Ovary (tissue), 9 donors: ENCODE results near the gene ADD2. TPM values are rescaled to one million over a fixed set of nuclear protein-coding genes. Genes with fewer than 3 reads are reported as not detected.

Experiments used
- DNase-seq, 5 donors: peaks; one replicate each; pipeline ENCODE4 v3.0.0-alpha.2; 2019 to 2020
- H3K27ac ChIP-seq, 2 donors: fragments of 200-600 bp; one replicate each; pipeline versions ENCODE4 v1.5.1 to v1.8.0; 2019 to 2022
- H3K27me3 ChIP-seq: fragments of 200-600 bp; one replicate; pipeline ENCODE4 v1.8.0; 2022
- H3K36me3 ChIP-seq: fragments of 200-600 bp; sonication (generic); one replicate; pipeline ENCODE4 v1.5.1; 2019
- H3K4me1 ChIP-seq: one replicate; pipeline ENCODE4 v1.8.1; 2013; ENCODE audit warnings: mild to moderate bottlenecking, moderate library complexity; ENCODE audit not compliant: insufficient read depth
- H3K4me3 ChIP-seq: fragments of 200-600 bp; sonication (generic); one replicate; pipeline ENCODE4 v1.5.1; 2017
- H3K9me3 ChIP-seq, 2 donors: fragments of 200-600 bp in 1 of 2; sonication (generic) in 1 of 2; one replicate each; pipeline versions ENCODE4 v1.5.1 to v1.8.1; 2013 to 2019; ENCODE audit warnings: mild to moderate bottlenecking in 1 of 2, moderate library complexity in 1 of 2
- CTCF ChIP-seq, 3 donors: fragments of 450-650 bp in 2 of 3; fragments of 200-600 bp in 1 of 3; IDR thresholded peaks; one replicate each; pipeline versions ENCODE4 v1.5.1 to v1.8.0; 2016 to 2022; ENCODE audit warnings: antibody characterized with exemption in 3 of 3, mild to moderate bottlenecking in 1 of 3
- EP300 ChIP-seq: sonication (generic); formaldehyde crosslinking; IDR thresholded peaks from one replicate; pipeline ENCODE4 v1.6.1; 2017; ENCODE audit warnings: antibody characterized with exemption
- POLR2A ChIP-seq: fragments of 450-650 bp; IDR thresholded peaks from one replicate; pipeline ENCODE4 v1.6.1; 2017; ENCODE audit warnings: antibody characterized with exemption, mild to moderate bottlenecking, moderate library complexity
- WGBS, 3 donors: extraction: QIAGEN DNeasy Blood & Tissue Kit in 1 of 3; methylation state at CpG; one replicate each; pipeline versions ENCODE4 v1.1.5 to v1.1.7; 2013 to 2017; 5-methylcytosine and 5-hydroxymethylcytosine counted together
- intact Hi-C, 4 donors: fragments of 100-400 bp; cut with DNase I; formaldehyde crosslinking; loops; one replicate each; pipeline versions ENCODE4 v1.11.0 to v1.15.1; 2022 to 2023
- polyA plus RNA-seq, 2 donors: library from polyadenylated mRNA; stranded (reverse); fragments of 200-250 nt in 1 of 2; fragments of 350-450 nt in 1 of 2; fragmentation: Illumina TruSeq in 1 of 2; extraction: RNeasy Lipid Tissue Mini Kit (QIAGEN cat#74804) in 1 of 2; gene quantifications; one replicate each; pipeline ENCODE4 v1.2.3, GENCODE V29; 2013 to 2014
- total RNA-seq, 7 donors: library from RNA; depleted of rRNA in 2 of 7; stranded (reverse); fragments of >200 nt in 2 of 7; fragmentation: NEBNext Ultra II Directional in 3 of 7; extraction: Animal tissue kit (Norgen Biotek cat#: 25700) in 3 of 7; gene quantifications; one replicate each; pipeline versions ENCODE4 v1.1.0 to v1.2.4, GENCODE V29; 2016 to 2023
- donor health status: DM: no; HTN: no; CAD: no; lungs with moderate emphysema.
- donor health status: DM: no; HTN: no; CAD: no.
- donor health status: Bipolar disorder and iron deficiency.
- donor health status: DM: yes; HTN: yes; CAD: no.
- donor health status: DM: no; HTN: no; CAD: no.
- donor health status: DM: yes; HTN: yes; CAD: no.

Gene ADD2
- total and polyA plus RNA-seq, 9 donors, result 0.29 to 6.2 (median 0.82) TPM

- intact Hi-C loops, result no loop called here
- Histone ChIP-seq H3K9me3 (no peaks in the 10 kb centered on the region), H3K4me1 (no peaks in the 10 kb centered on the region), H3K27me3 (no peaks in the 10 kb centered on the region), H3K27ac (no peak overlapping the region), H3K36me3 (no peaks in the 10 kb centered on the region), H3K4me3 (no peak overlapping the region)
- DNase-seq, result no peak
- TF ChIP-seq POLR2A (no peak), CTCF (IDR thresholded peaks at IDR 0.05) (no peak), EP300 (no peak)
These were observed 15.0 kb downstream of the ADD2 start for GRCh38 chr2:70753031-70753430.

GRCh38 chr2:70752396-70752795 is 15.6 kb downstream of the ADD2 start:
- TF ChIP-seq CTCF (IDR thresholded peaks at IDR 0.05), result no peak
- no peak for TF ChIP-seq POLR2A
- no peak for TF ChIP-seq EP300
- WGBS, 3 donors, result 14 to 31% (median 27%) methylated on average over 1 of the region's 1 CpG
- Histone ChIP-seq H3K27me3 (no peaks in the 10 kb centered on the region), H3K9me3 (no peaks in the 10 kb centered on the region), H3K27ac (no peak overlapping the region), H3K36me3 (no peaks in the 10 kb centered on the region), H3K4me3 (no peak overlapping the region), H3K4me1 (no peaks in the 10 kb centered on the region)
- no peak for DNase-seq
- intact Hi-C loops, result no loop called here

GRCh38 chr2:70751881-70752280 is 16.1 kb downstream of the ADD2 start:
- intact Hi-C loops, result no loop called here
- Histone ChIP-seq H3K27me3 (no peaks in the 10 kb centered on the region), H3K36me3 (no peaks in the 10 kb centered on the region), H3K9me3 (no peaks in the 10 kb centered on the region), H3K4me1 (no peaks in the 10 kb centered on the region), H3K4me3 (no peak overlapping the region), H3K27ac (no peak overlapping the region)
- no peak for DNase-seq
- 57 to 73% (median 67%) methylated on average over 4 of the region's 4 CpGs for WGBS, 3 donors
- no peak for TF ChIP-seq POLR2A
- TF ChIP-seq CTCF (IDR thresholded peaks at IDR 0.05), result no peak
- TF ChIP-seq EP300, result no peak

- DNase-seq, result no peak
- no peaks in the 10 kb centered on the region for H3K9me3 ChIP-seq
- no peak for TF ChIP-seq POLR2A
- no peak for TF ChIP-seq CTCF (IDR thresholded peaks at IDR 0.05)
- no peak for TF ChIP-seq EP300
- no peaks in the 10 kb centered on the region for H3K36me3 ChIP-seq
- WGBS, 3 donors, result 65 to 75% (median 67%) methylated on average over 1 of the region's 1 CpG
- H3K4me3 ChIP-seq, result no peak overlapping the region
- H3K27ac ChIP-seq, result no peak overlapping the region
- H3K27me3 ChIP-seq, result no peaks in the 10 kb centered on the region
- intact Hi-C loops, result no loop called here
- H3K4me1 ChIP-seq, result no peaks in the 10 kb centered on the region
These were observed 17.7 kb downstream of the ADD2 start for GRCh38 chr2:70750320-70750719.
